ENCODE data around the gene VPS26B.
"Not testable (repeated sequence)": the region's sequence is repeated elsewhere in the genome, so short reads cannot be mapped to it uniquely, and the experiment has no call there.

The VPS26B gene

GRCh38 chr11:134283461-134284230, 59.2 kb downstream of the VPS26B start:
- DNase-seq = no peak

- DNase-seq = not testable (repeated sequence)
These were observed 59.9 kb downstream of the VPS26B start for GRCh38 chr11:134284349-134284748.

DNA sequence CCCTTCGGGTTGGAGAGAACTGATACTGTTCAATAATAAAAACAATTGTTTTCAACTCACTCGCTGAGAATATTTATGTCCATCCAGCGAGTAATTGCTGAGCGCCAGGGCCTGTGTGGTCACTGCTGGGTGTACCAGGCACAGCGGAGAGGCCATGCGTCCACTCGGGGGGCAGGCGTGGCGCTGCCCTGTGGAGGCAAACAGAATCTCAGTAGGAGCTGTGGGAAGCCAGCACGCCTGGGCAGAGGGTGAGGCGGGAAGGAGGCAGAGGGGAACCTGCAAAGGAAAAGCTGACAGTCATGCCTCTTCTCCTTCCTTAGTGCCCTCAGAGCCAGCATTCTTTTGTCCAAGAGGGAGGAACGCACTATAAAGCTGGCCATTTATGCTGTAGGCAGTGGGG, 63.1 kb downstream of the VPS26B start:
- no peak for DNase-seq

DNA sequence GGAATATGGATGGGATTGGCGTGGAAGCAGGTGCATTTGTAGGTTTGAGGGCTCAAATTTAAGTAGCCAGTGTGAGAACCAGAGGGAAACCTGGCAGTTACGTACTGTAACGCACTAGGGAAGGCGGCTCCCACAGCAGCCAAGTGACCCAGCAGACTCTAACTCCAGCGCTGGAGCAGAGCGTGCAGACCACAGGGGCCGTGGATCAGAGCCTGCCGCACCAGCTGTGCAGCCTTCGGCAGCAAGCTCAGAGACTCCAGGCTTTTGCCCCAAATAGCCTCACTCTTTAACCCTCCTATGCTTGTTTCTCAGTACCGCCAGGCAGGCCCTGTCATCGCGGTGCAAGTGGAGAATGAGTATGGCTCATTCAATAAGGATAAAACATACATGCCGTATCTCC, 64.0 kb downstream of the VPS26B start:
- no peak for DNase-seq

DNA sequence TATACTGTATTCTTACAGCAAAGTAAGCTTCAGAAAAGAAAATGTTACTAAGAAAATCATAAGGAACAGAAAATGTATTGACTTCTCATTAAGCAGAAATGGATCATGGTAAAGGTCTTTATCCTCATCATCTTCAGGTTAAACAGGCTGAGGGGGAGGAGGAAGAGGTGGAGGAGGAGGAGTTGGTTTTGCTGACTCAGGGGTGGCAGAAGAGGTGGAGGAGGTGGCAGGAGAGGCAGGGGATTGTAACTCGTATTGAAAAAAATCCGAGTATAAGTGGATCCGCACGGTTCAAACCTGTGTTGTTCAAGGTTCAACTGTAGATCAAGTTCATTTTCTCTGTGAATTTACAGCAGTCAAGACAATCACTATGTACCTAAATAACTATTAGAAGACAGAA, 64.7 kb downstream of the VPS26B start:
- no peak for DNase-seq

- DNase-seq = no peak
These were observed 65.3 kb downstream of the VPS26B start for GRCh38 chr11:134289789-134290188.

GRCh38 chr11:134290646-134291045, 66.2 kb downstream of the VPS26B start:
- no peak for DNase-seq

- DNase-seq = no peak
These were observed 66.7 kb downstream of the VPS26B start for GRCh38 chr11:134291196-134291595.

DNA sequence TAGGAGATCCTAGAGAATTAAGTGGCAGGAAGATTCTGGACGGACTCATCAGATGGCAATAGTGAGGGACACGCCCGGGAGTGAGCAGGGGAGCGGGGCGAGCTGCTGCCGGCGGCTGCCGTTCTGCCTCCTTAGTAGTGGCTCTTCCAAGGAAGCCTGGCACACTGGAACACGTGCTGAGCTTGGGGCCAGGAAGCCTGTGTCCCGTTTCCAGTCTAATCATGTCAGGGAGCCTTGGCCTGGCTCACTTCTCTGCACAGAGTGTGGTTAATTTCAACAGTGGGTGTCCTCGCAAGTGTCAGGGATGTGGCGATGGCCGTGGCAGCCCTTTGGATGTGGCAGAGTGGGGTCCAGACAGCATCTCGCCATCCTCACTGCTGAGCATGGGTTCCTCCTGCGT, 68.2 kb downstream of the VPS26B start:
- DNase-seq = no peak

DNA sequence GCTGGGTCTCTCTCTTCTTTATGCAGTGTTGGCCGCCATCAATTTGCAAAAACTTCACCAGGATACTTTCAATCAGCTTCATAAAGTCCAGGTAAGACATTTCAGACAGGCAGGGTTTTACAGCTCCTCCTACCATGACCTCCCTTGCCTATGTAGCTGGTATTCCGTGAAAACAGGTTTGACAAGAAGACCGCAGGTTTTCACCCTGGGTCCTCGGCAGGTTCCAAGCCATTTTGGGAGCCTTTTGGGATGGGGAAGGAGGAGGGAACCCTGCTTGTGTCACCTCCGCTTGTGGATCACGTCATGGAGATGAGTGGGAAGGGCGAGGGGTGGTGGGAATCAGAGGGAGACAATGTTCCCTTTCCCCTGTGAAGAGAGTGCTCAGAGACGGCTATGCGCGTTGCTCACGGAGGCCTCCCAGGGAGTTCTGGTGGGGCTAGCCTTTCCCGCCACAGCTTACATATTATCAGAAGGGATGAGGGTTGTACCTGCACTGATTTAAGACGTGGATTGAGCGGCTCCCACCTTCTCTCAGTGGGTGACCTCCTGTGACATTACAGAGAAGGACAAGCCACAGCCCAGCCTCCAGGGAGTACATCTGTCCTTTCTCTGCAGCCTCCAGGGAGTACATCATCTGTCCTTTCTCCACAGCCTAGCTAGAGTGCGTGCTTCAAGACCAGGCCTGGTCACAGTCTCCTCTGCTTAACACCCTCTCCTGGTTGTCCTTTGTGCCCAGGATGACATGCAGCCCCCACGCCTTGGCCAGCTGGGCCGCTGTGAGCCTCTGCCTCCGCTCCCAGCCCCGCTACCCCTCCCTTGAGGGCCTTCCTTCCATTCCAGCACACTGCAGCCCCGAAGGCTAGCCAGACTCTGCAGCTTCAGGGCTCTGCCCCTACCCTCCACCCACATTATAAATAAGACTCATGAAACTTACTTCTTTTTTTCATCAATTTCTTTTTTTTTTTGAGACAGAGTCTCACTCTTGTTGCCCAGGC, 68.9 kb downstream of the VPS26B start:
- no peak for DNase-seq

GRCh38 chr11:134294664-134295063, 70.2 kb downstream of the VPS26B start:
- DNase-seq = no peak

Data from NCI-H526 (cell line).